Activated T-helper 2 cell treated with anti-CD3 and anti-CD28 coated beads, Interferon-gamma antibody, Interleukin-2, Interleukin-4, amounts not matched to agents 10 μg/mL and 5 μg/mL and 100 μg/mL, durations not matched to agents 14 hours and 24 hours and 36 hours (primary cell): Measurements from ENCODE around the gene TTBK1. TPM values are rescaled to one million over a fixed set of nuclear protein-coding genes. Genes with fewer than 3 reads are reported as not detected.

Experiments used
- DNase-seq: peaks from one replicate; pipeline ENCODE4 v3.0.0; 2021; ENCODE audit warnings: low spot score
- H3K27ac Mint-ChIP-seq: one replicate; pipeline ENCODE4 v1.8.0; 2021; ENCODE audit warnings: mixed read lengths
- H3K27me3 Mint-ChIP-seq: one replicate; pipeline ENCODE4 v1.8.0; 2021; ENCODE audit warnings: low read depth, mixed read lengths
- H3K36me3 Mint-ChIP-seq: one replicate; pipeline ENCODE4 v1.8.0; 2021; ENCODE audit warnings: low read depth, mixed read lengths
- H3K4me1 Mint-ChIP-seq: one replicate; pipeline ENCODE4 v1.8.0; 2021; ENCODE audit warnings: low read depth, mixed read lengths
- H3K4me3 Mint-ChIP-seq: one replicate; pipeline ENCODE4 v1.8.0; 2021; ENCODE audit warnings: low read depth, mild to moderate bottlenecking, moderate library complexity, mixed read lengths
- H3K9me3 Mint-ChIP-seq: one replicate; pipeline ENCODE4 v1.8.0; 2021; ENCODE audit warnings: mixed read lengths
- intact Hi-C: fragments of 100-400 bp; cut with micrococcal nuclease; formaldehyde crosslinking; loops from one replicate; pipeline ENCODE4 v1.15.1; 2023
- total RNA-seq: library from RNA; stranded (reverse); gene quantifications from 2 replicates; pipeline ENCODE4 v1.2.3, GENCODE V29; 2022

The TTBK1 gene
- total RNA-seq, 1 donor from 2014 or later: 1.5 TPM

DNA sequence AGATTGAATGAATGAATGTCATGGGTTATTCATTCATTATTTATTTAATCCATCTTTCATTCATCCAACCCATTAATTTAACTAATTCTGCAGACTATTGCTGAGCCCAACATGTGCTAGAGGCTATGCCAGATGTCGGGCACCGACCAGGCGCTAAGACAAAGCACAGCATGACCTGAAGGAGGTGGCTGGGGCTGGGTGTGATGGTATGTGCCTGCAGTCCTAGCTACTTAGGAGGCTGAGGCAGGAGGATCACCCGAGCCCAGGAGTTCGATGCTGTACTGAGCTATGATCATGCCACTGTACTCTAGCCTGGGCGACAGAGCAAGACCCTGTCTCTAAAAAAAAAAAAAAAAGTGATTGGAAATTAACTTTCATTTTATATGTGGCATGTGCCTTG lies 49.1 kb downstream of the TTBK1 start:
- no peaks in the 10 kb centered on the region for H3K9me3 Mint-ChIP-seq
- H3K4me3 Mint-ChIP-seq: no peak overlapping the region
- no peak overlapping the region for H3K27ac Mint-ChIP-seq
- H3K36me3 Mint-ChIP-seq: no peaks in the 10 kb centered on the region
- no peaks in the 10 kb centered on the region for H3K4me1 Mint-ChIP-seq
- H3K27me3 Mint-ChIP-seq: peaks cover 16% of the 10 kb centered on the region
- intact Hi-C loops: no loop called here
- DNase-seq: no peak

GRCh38 chr6:43292763-43293318 lies 49.6 kb downstream of the TTBK1 start:
- Mint-ChIP-seq H3K27ac (no peak overlapping the region), H3K4me1 (no peaks in the 10 kb centered on the region), H3K4me3 (no peak overlapping the region), H3K9me3 (no peaks in the 10 kb centered on the region), H3K27me3 (peaks cover 14% of the 10 kb centered on the region), H3K36me3 (no peaks in the 10 kb centered on the region)
- intact Hi-C loops: no loop called here
- DNase-seq: no peak

DNA sequence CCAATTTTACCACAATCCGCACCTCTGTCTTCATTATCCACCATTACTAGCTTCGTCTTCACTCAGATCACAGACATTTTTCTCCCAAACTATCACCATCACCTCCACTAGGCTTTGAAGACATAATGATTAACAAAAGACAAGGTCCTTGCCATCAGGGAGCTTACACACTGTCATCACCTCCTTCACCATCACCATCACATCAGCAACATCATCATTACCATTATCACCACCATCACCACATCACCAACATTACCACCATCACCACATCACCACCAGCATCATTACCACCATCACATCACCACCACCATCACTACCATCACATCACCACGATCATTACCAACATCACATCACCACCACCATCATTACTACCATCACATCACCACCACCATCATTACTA lies 50.4 kb downstream of the TTBK1 start:
- Mint-ChIP-seq H3K4me1 (no peaks in the 10 kb centered on the region), H3K9me3 (no peaks in the 10 kb centered on the region), H3K27me3 (peaks cover 9% of the 10 kb centered on the region), H3K36me3 (no peaks in the 10 kb centered on the region), H3K27ac (no peak overlapping the region), H3K4me3 (no peak overlapping the region)
- DNase-seq: no peak
- intact Hi-C loops: no loop called here

- no peak overlapping the region for H3K27ac Mint-ChIP-seq
- no peaks in the 10 kb centered on the region for H3K9me3 Mint-ChIP-seq
- peaks cover 11% of the 10 kb centered on the region for H3K27me3 Mint-ChIP-seq
- intact Hi-C loops: no loop called here
- no peaks in the 10 kb centered on the region for H3K36me3 Mint-ChIP-seq
- no peak overlapping the region for H3K4me3 Mint-ChIP-seq
- DNase-seq: no peak
- H3K4me1 Mint-ChIP-seq: no peaks in the 10 kb centered on the region
These were observed 51.3 kb downstream of the TTBK1 start for GRCh38 chr6:43294536-43294935.

DNA sequence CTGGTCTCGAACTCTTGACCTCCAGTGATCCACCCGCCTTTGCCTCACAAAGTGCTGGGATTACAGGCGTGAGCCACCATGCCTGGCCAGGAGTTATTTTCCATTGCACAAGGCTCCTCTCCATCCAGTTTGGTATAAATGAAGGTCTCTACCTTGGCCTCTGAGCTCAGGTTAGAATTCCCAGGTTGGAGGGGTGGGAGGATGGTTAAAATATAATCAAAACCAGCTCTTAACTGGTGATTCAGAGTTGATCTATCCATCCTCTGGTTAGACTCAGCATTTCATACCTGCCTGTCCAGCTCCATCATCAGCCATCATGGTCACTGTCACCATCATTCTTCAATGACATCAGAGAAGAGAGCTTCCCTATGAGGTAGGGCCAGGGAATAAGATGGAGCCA lies 52.2 kb downstream of the TTBK1 start:
- H3K9me3 Mint-ChIP-seq: no peaks in the 10 kb centered on the region
- H3K4me1 Mint-ChIP-seq: no peaks in the 10 kb centered on the region
- no peak overlapping the region for H3K4me3 Mint-ChIP-seq
- peaks cover 14% of the 10 kb centered on the region for H3K27me3 Mint-ChIP-seq
- no peak for DNase-seq
- H3K36me3 Mint-ChIP-seq: no peaks in the 10 kb centered on the region
- H3K27ac Mint-ChIP-seq: no peak overlapping the region
- intact Hi-C loops: no loop called here

- Mint-ChIP-seq H3K27ac (no peak overlapping the region), H3K27me3 (peaks cover 14% of the 10 kb centered on the region), H3K36me3 (no peaks in the 10 kb centered on the region), H3K4me3 (no peak overlapping the region), H3K4me1 (no peaks in the 10 kb centered on the region), H3K9me3 (no peaks in the 10 kb centered on the region)
- no peak for DNase-seq
- intact Hi-C loops: no loop called here
These were observed 53.7 kb downstream of the TTBK1 start for GRCh38 chr6:43296780-43297497.

- DNase-seq: no peak
- Mint-ChIP-seq H3K9me3 (no peaks in the 10 kb centered on the region), H3K36me3 (no peaks in the 10 kb centered on the region), H3K27ac (no peak within 1 kb of the TSS), H3K4me3 (no peak within 1 kb of the TSS), H3K4me1 (no peaks in the 10 kb centered on the region), H3K27me3 (peaks cover 12% of the 10 kb centered on the region)
- intact Hi-C loops: no loop called here
These were observed 54.6 kb downstream of the TTBK1 start, which contains the start of gene SLC22A7 for GRCh38 chr6:43297644-43298564. Gene SLC22A7, plus strand, starts transcription at chr6:43298260. Its CDS starts 99 bp downstream, at chr6:43298359.

DNA sequence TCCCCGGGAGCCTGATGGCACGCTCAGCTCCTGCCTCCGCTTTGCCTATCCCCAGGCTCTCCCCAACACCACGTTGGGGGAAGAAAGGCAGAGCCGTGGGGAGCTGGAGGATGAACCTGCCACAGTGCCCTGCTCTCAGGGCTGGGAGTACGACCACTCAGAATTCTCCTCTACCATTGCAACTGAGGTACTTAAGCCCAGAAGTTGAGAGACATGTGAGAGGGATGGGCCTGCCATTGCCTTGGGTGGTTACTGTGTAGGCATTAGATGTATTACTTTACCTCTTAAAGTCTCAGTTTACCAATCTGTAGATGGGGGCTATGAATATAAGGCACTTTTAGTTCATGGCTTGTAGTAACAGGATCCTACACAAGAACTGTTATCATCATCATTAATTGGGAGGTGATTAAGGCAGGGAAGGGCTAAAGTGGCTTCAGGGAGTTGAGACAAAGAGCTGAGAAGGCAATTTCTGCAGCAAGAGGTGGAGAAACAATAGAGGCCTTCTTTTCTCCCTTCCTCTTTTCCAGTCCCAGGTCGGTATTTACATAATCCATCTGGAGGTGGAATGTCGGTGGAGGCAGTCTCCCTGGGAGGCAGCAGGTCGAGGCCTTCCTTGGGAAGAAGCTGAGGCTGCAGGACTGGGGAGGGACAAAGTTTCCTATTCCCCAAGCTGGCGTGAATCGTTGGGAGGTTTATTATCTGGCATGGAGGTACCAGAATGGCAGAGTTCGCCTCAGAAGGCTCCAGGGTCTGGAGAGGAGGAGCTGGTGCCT lies 55.5 kb downstream of the TTBK1 start:
- DNase-seq: no peak
- intact Hi-C loops: no loop called here
- Mint-ChIP-seq H3K27ac (no peak overlapping the region), H3K9me3 (no peaks in the 10 kb centered on the region), H3K4me1 (no peaks in the 10 kb centered on the region), H3K4me3 (no peak overlapping the region), H3K36me3 (no peaks in the 10 kb centered on the region), H3K27me3 (peaks cover 12% of the 10 kb centered on the region)

DNA sequence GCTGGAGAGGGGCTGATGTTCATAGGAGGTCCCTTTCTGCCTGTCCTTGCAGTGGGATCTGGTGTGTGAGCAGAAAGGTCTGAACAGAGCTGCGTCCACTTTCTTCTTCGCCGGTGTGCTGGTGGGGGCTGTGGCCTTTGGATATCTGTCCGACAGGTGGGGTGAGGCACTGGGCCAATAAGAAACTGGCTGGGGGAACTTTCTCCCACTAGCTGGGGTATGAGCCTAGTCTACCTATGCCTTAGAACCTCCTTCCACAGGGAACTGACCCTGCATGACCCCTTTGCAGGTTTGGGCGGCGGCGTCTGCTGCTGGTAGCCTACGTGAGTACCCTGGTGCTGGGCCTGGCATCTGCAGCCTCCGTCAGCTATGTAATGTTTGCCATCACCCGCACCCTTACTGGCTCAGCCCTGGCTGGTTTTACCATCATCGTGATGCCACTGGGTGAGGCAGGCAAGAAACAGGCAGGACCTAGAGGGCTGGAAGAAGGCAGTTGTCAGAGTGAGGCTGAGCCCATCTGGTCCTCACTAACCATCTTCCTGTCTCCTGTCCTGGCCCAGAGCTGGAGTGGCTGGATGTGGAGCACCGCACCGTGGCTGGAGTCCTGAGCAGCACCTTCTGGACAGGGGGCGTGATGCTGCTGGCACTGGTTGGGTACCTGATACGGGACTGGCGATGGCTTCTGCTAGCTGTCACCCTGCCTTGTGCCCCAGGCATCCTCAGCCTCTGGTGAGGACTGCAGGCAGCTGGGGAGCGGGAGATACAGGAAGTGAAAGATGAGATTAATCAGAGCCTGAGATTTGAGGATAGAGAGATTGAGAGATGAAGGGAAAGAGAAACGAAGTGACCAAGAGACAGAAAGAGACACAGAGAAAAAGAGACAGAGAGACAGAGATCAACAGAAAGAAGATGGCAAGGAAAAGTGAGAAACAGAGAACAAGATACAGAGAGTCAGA lies 56.3 kb downstream of the TTBK1 start:
- H3K27ac Mint-ChIP-seq: no peak overlapping the region
- no peak for DNase-seq
- no peaks in the 10 kb centered on the region for H3K4me1 Mint-ChIP-seq
- intact Hi-C loops: no loop called here
- no peaks in the 10 kb centered on the region for H3K36me3 Mint-ChIP-seq
- peaks cover 12% of the 10 kb centered on the region for H3K27me3 Mint-ChIP-seq
- no peak overlapping the region for H3K4me3 Mint-ChIP-seq
- no peaks in the 10 kb centered on the region for H3K9me3 Mint-ChIP-seq

DNA sequence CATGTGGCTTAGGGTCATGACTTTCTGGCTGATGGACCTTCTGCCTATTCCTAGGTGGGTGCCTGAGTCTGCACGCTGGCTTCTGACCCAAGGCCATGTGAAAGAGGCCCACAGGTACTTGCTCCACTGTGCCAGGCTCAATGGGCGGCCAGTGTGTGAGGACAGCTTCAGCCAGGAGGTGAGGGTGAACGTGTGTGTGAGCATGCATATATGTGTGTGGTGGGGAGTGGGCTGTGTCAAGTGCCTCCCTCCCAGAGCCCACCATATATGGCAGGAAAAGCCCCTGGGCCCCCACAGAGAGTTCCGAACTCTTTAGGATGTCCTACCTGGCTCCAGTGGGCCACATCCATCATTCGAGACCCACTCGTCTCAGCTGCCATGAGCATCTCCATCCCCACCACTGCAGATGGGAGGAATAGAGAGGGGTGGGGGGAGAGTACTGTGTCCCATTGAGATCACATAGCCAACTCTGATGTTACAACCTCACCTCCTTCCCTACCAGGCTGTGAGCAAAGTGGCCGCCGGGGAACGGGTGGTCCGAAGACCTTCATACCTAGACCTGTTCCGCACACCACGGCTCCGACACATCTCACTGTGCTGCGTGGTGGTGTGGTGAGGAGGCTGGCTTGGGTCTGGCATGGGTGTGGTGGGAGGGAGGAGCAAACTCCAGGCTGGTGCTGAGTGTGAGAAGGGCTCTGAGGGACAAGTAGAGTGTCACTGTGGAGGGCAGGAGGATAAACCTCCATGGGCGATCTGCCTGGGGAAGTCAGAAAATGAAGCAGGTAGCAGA lies 58.0 kb downstream of the TTBK1 start:
- Mint-ChIP-seq H3K4me3 (no peak overlapping the region), H3K4me1 (no peaks in the 10 kb centered on the region), H3K9me3 (no peaks in the 10 kb centered on the region), H3K27ac (no peak overlapping the region), H3K27me3 (peaks cover 12% of the 10 kb centered on the region), H3K36me3 (no peaks in the 10 kb centered on the region)
- intact Hi-C loops: no loop called here
- DNase-seq: no peak

GRCh38 chr6:43302126-43302525 lies 58.8 kb downstream of the TTBK1 start:
- no peaks in the 10 kb centered on the region for H3K9me3 Mint-ChIP-seq
- no peaks in the 10 kb centered on the region for H3K4me1 Mint-ChIP-seq
- peaks cover 8% of the 10 kb centered on the region for H3K27me3 Mint-ChIP-seq
- no peak overlapping the region for H3K27ac Mint-ChIP-seq
- DNase-seq: no peak
- no peak overlapping the region for H3K4me3 Mint-ChIP-seq
- intact Hi-C loops: no loop called here
- no peaks in the 10 kb centered on the region for H3K36me3 Mint-ChIP-seq
